ENCODE data around the gene ME3. TPM values are rescaled to one million over a fixed set of nuclear protein-coding genes. Genes with fewer than 3 reads are reported as not detected.

The ME3 gene
- 25.6 and 31.8 TPM in 2 replicates for total RNA-seq

GRCh38 chr11:86672007-86672621 is at the start of gene ME3:
ME3 (minus strand) TSS chr11:86672616.

Other genes with a start within 250 kb of the ME3 start
- 718 and 741 TPM in 2 replicates for gene PRSS23, start 127.9 kb upstream of the ME3 start, total RNA-seq